HG02870 (cell line): ENCODE results near the gene TMEM30B.
A peak's percentile ranks its signal among the peaks of the same experiment; 100 is the strongest.
"Not testable (repeated sequence)": the region's sequence is repeated elsewhere in the genome, so short reads cannot be mapped to it uniquely, and the experiment has no call there.

Experiments used
- ATAC-seq: cut with Tn5 transposase; IDR thresholded peaks from one replicate; pipeline ENCODE4 v1.9.1; 2021; ENCODE audit warnings: mild to moderate bottlenecking, moderate library complexity; ENCODE audit not compliant: unreplicated experiment

TMEM30B gene, protein sequence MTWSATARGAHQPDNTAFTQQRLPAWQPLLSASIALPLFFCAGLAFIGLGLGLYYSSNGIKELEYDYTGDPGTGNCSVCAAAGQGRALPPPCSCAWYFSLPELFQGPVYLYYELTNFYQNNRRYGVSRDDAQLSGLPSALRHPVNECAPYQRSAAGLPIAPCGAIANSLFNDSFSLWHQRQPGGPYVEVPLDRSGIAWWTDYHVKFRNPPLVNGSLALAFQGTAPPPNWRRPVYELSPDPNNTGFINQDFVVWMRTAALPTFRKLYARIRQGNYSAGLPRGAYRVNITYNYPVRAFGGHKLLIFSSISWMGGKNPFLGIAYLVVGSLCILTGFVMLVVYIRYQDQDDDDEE

GRCh38 chr14:61281186-61281947 is at the start of gene TMEM30B:
Gene TMEM30B, minus strand, starts transcription at chr14:61281338. Its CDS starts 191 bp downstream, at chr14:61281147.
- ATAC-seq: no peak

DNA sequence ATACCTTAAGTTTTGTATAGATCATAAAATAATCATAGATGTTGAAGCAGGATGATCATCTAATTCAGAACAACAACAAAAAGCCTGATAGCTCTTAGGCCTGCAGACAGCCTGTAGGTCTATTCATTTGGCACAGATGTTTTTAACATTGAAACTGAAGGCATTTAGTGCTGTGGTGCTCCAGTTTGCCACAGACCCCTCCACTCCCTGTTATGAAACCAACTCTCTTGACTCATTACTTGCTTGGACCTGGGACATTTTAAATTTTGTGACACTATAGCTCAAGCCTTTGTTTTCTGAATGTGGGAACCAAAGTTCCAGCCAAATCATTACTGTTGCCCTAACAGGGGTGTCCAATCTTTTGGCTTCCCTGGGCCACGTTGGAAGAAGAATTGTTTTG is 49.4 kb upstream of the TMEM30B start:
- ATAC-seq: peak; percentile 57

- ATAC-seq: peak; percentile 55
These were observed 48.4 kb upstream of the TMEM30B start for GRCh38 chr14:61329478-61330051.

- ATAC-seq: no peak
These were observed 47.6 kb upstream of the TMEM30B start for GRCh38 chr14:61328626-61329262.

GRCh38 chr14:61326847-61327246 is 45.7 kb upstream of the TMEM30B start:
- no peak for ATAC-seq

DNA sequence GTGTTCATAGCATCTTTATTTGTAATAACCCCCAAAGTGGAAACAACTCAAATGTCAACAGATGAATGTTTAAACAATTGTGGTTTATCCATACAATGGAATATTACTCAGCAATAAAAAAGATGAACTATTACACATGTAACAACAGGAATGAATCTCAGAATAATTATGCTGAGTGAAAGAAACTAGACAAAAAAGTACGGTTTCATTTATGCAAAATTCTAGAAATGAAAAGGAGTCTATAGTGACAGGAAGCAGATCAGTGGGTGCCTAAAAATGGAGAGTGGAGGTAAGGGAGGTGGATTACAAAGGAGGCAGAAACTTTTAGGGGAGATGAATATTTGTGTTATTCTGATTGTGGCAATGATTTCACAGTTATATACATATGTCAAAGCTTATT is 45.0 kb upstream of the TMEM30B start:
- no peak for ATAC-seq

GRCh38 chr14:61325166-61325565 is 44.0 kb upstream of the TMEM30B start:
- ATAC-seq: no peak

GRCh38 chr14:61323970-61324369 is 42.8 kb upstream of the TMEM30B start:
- ATAC-seq: no peak

GRCh38 chr14:61322799-61323290 is 41.7 kb upstream of the TMEM30B start:
- no peak for ATAC-seq

DNA sequence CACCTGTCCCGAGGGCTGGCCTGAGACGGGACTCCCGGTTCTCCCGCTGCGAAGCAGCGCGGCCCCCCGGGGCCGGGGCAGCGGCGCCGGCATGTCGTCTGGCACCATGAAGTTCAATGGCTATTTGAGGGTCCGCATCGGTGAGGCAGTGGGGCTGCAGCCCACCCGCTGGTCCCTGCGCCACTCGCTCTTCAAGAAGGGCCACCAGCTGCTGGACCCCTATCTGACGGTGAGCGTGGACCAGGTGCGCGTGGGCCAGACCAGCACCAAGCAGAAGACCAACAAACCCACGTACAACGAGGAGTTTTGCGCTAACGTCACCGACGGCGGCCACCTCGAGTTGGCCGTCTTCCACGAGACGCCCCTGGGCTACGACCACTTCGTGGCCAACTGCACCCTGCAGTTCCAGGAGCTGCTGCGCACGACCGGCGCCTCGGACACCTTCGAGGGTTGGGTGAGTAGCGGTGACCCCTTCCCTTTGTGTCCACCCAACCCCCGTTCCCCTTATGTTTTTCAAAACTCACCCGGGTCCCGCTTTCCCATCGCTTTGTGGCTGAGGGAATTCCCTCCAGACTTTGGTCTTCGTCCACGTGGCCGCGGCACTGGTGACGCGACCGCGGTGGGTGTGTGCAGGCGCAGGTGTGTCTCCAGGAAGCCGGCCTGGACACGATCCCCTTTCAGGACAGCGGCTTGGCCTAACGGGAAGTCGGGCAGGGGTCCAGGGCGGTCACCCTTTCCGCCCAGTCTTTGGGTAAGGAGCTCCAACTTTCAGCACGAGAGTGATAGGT is 41.1 kb upstream of the TMEM30B start:
- ATAC-seq: no peak

DNA sequence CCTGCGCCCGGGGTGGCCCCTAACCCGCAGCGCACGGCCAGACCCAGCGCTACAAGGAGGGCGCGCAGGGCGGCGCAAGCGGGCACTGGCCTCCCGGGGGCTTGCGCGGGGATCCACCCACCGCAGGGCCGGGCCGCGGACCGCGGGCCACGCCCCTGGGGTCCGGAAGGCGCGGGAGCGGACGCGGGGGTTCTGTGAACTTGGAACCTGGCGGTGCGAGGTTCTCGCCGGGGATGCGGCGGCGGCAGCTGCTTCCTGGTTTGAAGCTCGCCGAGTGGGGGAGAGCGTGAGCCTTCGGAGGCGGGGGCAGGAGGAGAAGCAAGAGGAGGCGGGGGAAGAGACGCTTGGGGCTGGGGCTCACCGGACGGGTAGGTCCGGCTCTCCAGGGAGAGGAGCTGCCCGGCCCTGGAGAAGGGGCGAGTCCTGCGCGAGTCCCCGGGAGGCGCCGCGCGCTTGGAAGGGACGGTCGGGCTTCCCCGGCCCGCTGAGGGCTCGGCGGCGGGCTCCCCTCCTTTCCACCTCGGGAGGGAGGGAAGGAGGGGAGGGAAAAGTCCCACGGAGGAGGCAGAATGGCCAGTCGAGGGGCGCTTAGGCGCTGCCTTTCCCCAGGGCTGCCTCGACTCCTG is 40.4 kb upstream of the TMEM30B start, which contains the start of gene PRKCH:
Gene PRKCH (plus strand): TSS at position 195 of the 626 bp plus-strand sequence. CDS start 523 bp downstream, outside the sequence.
- ATAC-seq: peak; percentile 54

GRCh38 chr14:61320806-61321384 is 39.8 kb upstream of the TMEM30B start:
- no peak for ATAC-seq

GRCh38 chr14:61320170-61320569 is 39.0 kb upstream of the TMEM30B start:
- not testable (repeated sequence) for ATAC-seq

DNA sequence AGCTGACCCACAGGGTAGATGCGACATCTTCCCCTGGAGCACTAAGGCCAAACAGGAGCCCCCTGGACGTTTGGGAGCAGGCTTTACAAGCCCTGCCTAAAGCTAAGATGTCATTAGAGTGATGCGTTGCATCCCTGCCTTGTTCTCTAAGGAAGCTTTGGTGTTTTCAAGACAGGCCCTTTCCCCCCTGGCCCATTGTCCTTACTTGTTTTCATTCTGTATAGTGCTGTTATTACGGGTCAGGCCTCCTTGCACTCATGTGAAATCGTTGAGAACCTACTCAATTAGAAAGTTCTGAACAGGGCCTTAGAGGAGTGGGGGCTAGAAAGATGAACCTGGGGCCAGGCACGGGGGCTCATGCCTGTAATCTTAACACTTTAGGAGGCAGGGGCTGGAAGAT is 38.6 kb upstream of the TMEM30B start:
- ATAC-seq: no peak

DNA sequence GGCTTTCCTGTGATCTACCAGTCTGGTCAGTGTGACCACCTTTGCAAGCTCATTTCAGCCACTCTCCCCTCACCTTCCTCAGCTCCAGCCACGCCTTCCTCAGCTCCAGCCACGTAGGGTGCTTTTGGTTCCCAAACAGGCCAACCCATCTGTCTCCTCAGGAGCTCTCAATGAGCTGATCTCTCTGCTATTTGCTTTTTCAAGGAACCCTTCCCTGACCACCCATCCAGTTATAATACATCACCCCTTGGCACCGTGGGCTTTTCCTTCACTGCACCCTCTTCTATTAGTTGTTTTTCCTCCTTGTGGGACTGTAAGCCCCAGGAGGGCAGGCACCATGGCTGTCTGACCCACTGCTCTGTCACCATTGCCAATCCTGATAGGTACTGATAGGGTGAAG is 37.9 kb upstream of the TMEM30B start:
- ATAC-seq: no peak

DNA sequence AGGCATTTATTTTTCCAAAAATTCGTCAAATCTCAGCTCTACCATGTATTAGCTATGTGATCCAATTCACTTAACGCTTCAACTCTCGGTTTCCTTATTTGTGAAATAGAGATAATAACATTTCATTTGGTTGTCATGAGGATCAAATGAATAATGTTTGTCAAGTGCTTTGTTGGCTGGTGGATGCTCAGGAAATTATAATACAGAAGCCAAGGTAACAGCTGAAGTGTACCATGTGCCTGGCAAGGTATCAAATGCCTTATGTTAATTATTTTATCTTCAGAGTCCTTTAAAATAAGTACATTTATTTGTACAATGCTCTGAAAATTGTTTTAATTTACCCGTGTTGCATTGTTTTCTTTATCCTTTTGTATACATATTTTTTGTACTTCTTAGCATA is 34.2 kb upstream of the TMEM30B start:
- ATAC-seq: no peak

DNA sequence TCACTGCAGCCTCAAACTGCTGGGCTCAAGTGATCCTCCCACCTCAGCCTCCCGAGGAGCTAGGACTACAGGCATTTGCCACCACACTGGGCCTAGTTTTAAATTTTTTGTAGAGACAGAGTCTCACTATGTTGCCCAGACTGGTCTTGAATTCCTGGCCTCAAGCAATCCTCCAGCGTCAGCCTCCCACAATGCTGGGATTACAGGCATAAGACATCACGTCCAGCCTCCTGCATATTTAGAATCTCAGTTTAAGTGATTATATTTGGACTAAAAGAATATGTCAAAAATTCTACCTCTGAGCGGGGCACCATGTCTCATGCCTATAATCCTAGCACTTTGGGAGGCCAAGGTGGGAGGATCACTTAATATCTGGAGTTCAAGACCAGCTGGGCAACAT is 27.6 kb upstream of the TMEM30B start:
- not testable (repeated sequence) for ATAC-seq

- ATAC-seq: no peak
These were observed 27.1 kb upstream of the TMEM30B start for GRCh38 chr14:61308198-61308597.

GRCh38 chr14:61304688-61305087 is 23.6 kb upstream of the TMEM30B start:
- no peak for ATAC-seq
